Amniotic stem cell (primary cell): Measurements from ENCODE around the gene MAP4K4.
A peak's percentile ranks its signal among the peaks of the same experiment; 100 is the strongest.

Experiments used
- DNase-seq: peaks from one replicate; lab custom pipeline; 2025; lab: John Stamatoyannopoulos, UW

The MAP4K4 gene

DNA sequence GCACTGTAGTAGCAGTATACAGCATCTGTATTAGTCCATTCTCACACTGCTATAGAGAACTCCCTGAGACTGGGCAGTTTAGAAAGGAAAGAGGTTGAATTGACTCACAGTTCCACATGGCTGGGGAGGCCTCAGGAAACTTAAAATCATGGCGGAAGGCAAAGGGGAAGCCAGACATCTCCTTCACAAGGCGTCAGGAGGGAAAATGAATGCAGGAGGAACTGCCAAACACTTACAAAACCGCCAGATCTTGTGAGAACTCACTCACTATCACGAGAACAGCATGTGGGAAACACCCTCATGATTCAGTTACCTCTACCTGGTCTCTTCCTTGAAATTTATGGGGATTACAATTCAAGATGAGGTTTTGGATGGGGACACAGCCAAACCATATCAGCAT is 25.4 kb downstream of the MAP4K4 start:
- no peak for DNase-seq

DNA sequence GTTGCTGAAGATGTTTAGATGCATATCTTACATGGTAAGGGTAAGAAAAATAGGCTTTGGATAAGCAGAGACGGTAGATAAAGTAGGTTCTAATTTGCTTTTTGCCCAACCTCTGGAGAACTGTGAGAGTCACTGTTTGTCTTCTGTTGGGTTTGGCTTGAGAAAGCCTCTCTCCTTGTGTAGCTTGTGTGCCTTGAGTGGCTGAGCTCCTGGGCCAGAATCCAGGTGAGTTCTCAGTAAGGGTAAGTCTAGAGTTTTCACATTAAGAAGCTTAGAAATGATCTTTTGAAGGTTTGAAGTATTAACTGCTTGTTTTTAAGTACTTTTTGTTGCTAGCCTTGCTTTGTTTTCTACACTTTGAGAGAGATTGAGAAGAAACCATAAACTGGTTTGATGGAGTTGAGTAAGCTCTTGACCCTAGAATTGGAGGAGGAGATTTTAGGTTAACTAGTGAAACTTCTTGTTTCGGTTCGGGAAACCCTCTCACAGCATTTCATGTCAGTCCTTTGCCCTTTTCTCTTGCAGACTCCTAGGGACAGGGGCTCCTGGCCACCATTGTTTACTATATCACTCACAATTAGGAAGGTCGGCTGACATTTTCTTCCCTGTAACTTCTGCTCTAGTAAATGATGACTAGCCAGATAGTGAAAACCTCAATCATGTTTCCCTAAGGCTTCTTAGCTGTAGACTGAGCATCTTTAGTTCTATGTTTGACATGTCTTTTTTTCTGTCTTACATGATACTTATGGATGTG is 26.0 kb downstream of the MAP4K4 start:
- no peak for DNase-seq

DNA sequence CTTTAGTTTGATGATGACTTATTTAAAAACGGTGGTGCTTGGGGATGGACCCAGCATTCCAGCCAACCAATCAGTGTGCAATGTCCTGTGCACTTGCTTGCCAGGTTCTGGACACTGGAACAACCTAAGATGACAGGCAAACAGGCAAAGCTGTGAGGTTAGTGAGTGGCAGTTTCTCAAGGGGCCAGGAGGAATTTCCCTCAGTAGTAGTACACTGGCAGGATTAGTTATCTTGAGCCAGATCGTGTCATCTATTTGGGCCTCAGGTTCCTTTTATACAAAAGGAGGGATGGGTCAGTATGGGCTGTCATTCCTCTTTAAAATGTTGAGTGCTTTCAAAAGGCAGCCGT is 26.6 kb downstream of the MAP4K4 start:
- no peak for DNase-seq

DNA sequence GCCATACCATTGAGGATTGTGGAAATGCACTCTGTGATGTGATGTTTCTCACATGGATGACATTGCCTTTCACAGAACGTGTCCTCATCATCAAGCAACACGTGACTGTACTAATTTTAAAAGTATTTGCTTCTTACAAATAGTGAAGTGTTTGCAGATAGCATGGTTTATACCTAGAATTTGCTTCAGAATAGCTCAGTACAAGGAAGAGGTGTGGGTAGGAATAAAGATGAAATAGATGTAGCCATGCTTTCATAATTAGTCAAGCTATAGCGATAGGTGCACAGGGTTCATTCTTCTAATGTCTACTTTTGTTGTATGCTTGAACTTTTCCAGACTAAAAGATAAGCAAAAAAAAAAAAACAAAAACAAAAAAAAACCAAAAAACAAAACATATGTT is 27.5 kb downstream of the MAP4K4 start:
- DNase-seq: no peak

DNA sequence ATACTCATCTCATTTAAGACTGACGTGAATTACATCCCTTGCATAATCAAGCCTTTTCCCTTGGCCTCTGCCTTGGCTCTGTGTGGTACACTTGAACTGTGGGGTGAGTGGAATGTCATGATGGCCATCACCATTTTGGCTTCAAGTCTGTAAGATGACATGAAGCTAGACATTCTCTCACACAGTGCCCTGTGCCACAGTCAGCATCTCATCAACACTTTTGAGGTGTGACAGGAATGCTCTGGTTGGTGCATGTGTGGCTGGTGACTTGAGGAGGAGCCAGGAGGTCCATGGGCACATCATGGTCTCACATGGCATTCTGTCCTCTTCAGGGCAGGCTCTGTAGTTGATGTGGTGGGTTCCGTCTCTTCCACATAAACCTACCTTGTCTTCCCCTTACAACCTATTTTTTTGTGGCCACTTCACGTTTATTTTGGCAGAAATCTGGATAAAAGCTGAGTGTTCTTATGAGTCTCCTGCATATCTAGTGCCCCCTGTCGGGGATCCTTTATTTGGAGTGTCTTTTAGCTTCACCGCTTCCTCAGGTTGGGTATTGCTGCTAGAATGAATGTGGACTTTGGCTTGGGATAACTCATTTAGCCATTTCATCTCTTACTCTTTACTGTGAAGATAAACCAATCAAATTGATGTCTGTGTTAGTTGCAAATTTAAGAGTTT is 28.1 kb downstream of the MAP4K4 start:
- DNase-seq: no peak

DNA sequence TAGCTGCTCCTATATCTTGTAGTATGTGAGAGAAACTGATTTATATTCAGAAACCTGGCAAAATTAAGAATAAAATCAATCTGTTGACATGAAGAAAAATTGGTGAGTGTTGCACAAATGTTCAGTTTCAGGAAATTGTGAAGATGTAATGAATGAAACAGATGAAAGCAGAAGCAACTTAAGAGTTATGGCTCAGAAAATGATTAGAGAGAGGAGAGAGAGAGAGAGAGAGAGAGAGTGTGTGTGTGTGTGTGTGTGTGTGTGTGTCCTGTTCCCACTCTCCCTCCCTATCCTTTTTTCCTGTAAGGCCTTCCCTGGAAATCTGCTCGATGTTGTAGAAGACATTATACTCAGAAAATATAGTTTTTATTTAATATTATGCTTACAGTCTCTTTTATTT is 31.4 kb downstream of the MAP4K4 start:
- DNase-seq: no peak

DNA sequence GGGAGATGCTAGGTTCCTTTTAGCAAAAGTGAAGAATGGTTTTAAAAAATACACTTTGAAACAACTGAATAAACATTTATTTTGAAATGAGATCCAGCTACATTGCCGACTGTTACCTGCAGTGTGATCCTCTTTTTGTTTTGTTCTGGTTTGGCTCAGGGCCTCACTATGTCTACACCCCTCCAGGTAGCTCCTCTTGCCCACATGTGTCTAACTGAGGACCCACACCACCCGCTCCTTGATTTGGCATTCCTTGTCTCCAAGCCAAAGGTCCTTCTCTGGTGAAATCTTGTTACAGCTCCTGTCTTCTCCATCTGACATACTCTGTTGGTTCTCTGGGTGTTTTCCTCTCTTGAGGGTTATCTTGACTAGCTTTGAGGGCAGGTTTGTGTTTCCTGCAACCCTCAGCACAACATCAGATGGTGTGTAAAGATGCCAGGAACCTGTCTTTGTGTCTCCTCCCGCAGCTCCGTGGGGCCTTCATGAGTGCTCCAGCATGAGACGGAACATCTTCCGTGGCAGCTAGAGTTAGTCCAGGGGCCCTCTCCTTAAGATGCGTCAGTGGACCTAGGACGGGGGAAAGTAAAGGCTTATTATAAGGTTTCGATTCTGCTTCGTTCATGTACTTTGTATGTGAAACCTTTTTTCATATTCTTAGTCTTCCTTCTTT is 32.1 kb downstream of the MAP4K4 start:
- DNase-seq: no peak

DNA sequence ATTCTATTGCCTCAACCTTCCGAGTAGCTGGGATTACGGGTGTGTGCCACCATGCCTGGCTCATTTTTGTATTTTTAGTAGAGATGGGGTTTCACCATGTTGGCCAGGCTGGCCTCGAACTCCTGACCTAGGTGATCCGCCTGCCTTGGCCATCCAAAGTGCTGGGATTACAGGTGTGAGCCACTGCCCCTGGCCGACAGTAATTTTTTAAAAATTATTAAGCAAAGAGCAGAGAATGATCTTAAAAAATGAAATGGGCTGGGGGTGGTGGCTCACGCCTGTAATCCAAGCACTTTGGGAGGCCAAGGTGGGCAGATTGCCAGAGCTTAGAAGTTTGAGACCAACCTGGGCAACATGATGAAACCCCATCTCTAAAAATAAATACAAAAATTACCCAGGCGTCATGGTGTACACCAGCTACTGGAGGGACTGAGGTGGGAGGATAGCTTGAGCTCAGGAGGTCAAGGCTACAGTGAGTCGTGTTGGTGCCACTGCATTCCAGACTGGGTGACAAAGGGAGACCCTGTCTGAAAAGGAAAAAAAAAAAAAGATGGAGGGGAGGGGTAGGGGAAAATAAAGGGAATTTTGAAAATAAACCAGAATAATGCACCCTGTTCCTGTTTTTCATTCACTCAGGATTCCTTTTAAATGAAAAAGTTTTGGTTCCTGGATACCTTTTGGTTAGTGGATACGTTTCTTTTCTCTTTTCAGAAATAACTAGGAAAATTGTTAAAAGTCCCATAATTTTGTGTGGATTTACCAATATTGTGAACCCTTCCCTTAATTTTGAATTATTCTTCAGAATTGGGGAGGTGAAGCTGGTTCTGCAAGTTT is 33.9 kb downstream of the MAP4K4 start:
- no peak for DNase-seq

DNA sequence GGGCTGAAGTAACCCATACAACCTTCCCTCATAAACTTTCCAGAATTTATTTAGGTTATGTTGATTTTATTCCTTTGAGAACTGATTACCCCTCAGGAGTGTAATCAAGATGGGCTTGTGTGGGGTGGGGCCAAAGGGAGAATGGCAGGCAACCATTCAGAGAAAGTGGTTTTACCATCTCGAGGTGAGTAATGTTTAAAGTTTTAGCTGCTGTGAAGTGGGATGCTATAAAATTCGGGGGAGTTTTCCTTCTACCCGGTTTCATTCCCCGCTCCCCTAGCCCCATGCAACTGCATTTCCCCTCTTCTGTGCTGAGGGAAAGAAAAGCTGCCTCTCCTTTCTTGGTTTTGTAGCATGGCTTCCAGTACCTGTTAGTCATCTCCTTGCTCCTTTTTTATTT is 34.7 kb downstream of the MAP4K4 start:
- DNase-seq: no peak

DNA sequence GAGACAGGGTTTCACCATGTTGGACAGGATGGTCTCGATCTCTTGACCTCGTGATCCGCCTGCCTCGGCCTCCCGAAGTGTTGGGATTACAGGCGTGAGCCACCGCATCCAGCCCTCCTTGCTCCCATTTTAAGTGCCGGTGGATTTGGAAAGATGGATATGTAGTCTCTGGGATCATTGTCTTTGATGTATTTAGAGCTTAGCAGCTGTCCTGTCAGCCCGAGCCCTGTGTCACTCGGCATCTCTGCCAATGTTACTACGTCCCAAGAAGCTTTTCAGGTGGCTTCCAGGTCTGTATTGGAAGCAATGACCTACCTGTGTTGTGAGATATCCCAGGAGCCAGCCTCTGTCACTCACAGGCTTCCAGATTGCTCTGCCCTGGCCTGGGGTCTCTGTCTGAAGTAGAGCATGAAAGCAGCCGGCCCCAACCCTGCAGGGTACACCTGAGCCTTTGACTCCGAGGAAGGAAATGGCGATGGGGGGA is 35.3 kb downstream of the MAP4K4 start:
- no peak for DNase-seq

DNA sequence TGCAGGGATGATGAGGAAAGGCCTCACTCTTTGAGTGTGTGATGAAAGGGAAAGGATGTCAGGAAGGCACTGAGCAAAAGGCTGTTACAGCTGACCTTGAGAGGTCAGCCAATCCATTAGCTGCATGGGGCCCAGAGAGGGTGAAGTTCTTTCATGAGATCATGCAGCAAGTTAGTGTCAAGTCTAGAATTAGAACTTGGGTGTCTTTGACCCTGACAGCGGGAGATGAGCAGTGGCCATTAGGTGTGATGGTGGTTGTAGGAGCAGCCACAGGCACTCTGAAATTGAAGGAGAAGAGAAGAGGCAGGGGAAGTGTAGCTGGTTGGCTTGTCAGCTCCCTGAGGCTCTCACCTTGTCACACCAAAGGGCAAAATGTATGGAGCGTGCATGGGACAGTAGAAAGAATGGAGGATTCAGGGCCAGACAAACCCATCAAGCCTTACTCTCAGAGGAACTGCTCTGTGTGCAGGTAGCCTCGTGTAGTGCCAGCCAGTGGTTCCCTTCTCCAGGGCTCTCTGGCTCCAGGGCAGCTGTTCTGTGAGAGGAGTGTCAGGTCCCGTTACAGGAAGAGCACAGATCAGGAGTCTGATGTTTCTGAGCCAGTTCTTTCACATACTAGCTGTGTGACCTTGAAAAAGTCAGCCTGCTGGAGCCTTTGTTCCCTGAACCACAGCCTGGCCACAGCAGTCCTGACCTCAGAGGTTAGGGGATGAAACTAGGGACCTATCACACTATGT is 35.9 kb downstream of the MAP4K4 start:
- no peak for DNase-seq

DNA sequence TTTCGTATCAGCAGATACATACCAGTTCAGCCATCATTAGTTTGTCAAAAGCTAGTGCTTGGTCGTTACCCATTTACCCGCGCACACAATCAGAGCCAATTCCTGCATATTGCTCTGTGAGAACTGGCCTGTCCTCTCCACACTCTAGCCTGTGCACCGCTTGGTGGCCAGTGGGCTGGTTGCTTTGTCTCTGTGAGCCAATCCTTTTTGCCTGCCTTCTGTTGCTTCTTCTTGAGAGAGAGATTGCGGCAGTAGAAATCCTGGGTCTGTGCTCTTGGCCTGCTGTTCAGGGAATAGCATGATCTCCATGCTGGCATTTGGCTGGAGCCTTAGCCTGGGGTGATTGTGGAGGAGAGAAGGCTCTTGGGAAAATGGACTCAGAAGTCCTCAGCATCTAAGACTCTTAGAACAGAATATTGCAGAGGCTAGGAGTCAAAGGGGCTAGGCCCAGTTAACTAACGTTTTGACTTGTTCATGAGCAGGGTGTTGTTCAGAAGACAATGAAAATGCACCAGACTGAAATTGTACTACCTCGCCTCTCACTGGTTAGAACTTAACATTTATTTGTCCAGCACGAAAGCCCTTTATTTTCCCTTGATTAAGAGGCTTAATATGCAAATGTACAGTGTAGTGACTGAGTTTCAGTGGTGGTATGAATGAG is 37.1 kb downstream of the MAP4K4 start:
- DNase-seq: no peak

DNA sequence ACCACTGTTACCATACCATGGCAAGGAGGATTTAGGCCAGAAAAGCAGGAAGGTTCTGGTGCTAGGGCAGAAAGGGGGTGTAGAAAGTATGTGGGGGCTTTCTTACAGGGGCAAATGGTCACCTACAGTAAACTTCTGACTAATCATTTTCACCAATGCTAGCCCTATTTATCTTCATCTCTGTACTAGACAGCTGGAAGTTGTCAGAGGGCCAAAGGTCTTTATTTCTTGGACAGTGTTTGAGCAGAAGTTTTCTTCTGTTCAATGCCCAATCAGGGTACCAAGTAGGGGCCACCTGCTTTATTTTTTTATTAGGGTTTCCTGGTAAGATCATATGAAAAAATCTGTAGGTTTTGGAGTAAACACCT is 37.6 kb downstream of the MAP4K4 start:
- DNase-seq: no peak

DNA sequence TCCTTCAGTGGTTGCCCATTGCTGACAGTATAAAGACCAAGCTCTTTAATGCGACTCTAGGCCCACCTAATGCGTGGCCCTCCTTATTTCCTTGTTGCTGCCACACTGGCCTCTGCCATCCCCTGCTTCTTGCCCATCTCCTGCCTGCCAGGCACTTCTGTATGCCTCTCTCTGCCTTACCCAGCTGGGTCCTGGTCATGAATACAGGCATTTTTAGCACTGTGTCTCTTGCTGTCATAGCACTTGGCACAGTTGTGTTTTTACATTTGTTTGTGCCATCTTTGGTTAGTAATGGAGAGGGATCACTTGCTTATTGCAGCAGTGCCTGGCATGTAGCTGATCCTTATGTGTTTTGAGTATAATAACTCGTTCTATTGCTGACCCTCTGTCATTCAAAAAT is 38.7 kb downstream of the MAP4K4 start:
- DNase-seq: no peak

DNA sequence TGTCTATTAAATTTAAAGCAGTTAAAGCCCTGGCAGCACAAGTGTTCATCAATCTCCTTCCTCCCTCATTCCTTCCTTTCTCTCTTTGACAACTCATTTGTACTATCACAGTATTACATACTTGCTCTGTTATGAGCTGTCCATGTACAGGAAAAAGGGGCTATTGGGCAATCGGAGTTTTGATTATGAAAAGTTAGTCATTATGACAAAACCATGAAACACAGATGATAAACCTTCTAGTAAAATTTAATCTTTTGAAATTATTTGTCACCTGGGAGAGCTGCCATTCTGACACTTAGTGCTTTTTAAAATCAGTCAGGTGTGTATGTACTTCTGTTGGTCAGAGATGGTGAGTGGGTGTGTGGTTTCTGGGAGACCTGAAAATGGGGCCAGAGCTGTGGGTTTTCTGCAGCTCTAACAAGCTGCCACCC is 39.4 kb downstream of the MAP4K4 start:
- DNase-seq: peak; percentile 67

DNA sequence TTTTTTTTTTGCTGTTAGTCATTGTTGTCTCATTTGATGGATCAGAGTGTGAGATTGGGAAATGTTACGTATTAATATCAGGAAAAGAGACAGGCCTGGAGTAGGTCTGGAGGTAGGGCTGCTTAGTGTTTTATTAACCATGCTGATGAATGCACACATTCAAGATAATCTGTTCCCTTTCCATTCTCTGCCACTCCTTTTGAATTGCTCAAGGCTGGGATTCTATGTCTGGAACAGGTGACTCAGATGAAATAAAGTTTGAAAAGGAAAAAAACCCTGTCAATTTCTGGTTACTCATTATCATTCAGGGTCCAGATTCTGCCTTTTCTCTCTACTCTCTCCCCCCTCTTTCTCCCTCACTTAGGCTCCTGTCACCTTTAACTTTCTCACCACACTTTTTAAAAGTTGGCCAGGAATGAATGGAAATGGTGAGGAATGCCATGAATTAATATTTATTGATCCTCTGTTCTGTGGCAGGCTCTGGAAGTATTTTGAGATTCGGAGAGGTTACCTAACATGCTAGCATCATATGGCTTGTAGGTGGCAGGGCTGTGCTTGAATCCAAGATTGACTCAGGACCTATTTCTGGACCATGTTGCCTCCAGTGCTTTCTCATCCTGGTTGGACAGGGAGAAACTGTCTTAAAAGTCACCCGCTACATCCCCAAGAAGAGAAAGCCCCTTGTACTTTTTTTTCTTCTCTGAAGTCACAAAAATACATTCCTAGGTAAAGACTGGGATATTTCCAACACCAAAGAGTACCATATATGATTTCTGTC is 40.2 kb downstream of the MAP4K4 start:
- DNase-seq: no peak

DNA sequence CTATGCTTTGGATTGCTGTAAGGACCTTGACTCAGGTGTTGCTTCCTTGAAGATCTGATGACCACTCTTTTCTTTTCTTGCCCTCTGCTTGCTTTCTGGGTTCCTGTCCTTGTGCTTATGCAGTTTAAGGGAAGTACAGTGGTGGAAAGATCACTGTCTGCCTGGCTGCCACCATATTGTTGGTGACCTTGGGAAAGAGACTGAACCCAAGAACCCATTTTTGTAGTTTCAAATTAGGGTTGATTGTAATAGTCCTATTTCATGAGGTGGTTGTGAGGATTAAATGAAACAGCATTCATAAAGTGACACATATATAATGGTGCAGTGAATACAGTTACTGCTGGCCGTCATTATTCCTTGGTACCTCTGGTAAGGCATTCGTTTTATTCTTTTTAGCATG is 41.1 kb downstream of the MAP4K4 start:
- no peak for DNase-seq

DNA sequence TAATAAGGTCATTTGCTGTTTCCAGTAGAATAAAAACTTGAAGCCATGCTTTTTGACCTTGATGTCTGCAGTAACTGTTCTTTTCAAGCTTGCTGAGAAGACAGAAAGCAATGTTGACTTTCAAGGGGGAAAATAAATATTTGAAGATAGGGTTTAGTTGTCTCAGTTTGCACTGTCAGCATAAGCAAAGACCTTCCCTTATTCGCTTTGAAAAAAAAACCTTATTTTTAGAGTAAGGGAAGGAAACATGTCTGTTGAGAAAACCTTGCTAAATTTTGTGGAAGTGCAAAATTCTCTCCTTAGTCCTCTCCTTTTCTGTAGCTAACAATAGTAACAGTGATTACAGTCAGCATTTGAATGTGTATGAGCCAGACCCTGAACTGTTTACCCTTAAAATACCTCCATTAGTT is 43.1 kb downstream of the MAP4K4 start:
- DNase-seq: no peak

DNA sequence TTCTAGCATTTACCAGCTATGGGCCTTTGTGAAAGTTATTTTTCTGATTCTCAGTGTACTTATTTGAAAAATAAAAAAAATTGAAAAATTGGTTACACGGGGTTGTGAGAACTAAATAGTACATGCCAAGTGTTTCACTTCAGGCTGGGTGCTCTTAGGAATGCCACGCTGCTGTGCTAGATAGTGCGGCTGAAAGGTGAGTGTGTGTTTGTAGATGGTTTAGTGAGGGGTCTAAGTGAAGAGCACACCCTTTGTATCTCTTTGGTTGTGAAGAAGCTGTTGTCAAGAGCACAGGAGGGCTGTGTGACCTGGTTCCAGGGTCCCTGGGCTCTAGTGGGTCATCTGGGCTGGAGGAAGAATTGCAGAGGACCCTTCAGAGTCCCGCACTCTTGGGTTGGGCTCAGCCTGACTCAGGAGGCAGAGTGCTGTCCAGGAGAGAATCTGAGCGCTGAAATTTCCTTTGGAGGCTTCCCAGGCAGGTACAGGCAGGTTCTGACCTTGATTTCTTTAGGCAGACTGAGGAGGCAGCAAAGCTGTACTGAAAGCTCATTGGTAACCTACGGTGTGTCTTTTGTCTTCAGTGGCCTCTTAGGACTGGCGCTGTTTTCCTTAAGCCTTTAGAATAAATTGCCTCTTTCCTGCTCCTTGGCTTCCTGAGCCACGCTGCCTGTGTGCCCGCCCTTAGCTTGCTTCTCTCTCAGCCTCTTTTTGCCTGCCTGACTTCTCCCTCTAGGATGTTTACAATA is 44.4 kb downstream of the MAP4K4 start:
- DNase-seq: no peak

DNA sequence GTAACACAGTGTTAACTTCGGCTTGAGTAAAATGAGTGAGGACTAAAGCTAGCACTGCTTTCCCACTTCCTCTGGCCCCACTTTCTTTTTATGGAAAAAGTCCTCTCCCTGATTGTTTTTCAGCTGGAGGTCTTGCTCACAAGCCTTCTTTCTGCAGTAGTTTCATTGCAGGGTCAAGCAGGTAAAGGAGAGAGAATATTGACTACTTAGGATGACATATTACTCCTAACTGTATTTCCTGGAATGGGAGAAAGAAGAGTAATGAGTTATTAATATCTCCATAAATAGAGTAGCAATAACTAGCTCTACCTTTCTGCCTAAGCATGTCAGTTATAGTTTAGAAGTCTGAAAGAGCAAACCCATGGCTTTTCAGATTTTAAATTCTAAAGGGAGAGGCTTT is 45.0 kb downstream of the MAP4K4 start:
- no peak for DNase-seq
